Brain microvascular endothelial cell (primary cell): ENCODE measurements around the gene C5orf47.
A peak's percentile ranks its signal among the peaks of the same experiment; 100 is the strongest.

ENCODE experiments used
- DNase-seq: peaks from one replicate; pipeline ENCODE4 v3.0.0-alpha.2; 2020
- H3K27ac ChIP-seq: fragments of 250-450 bp; sonication (Bioruptor Pico); 2 replicates; pipeline ENCODE4 v1.5.1; 2020; ENCODE audit warnings: mild to moderate bottlenecking, moderate library complexity
- H3K27me3 ChIP-seq: fragments of 250-450 bp; sonication (Bioruptor Pico); replicated peaks from 2 replicates; pipeline ENCODE4 v1.5.1; 2020; ENCODE audit warnings: mild to moderate bottlenecking
- H3K36me3 ChIP-seq: fragments of 250-450 bp; sonication (Bioruptor Pico); replicated peaks from 2 replicates; pipeline ENCODE4 v1.5.1; 2020; ENCODE audit warnings: mild to moderate bottlenecking
- H3K4me3 ChIP-seq: 2 replicates; pipeline ENCODE4 v1.5.1; 2011; ENCODE audit warnings: low read depth, mild to moderate bottlenecking, control low read depth, low read length, moderate library complexity
- CTCF ChIP-seq: IDR thresholded peaks from 2 replicates; pipeline ENCODE4 v1.5.1; 2011; ENCODE audit warnings: low read depth, mild to moderate bottlenecking, moderate library complexity, low read length, control low read depth, inconsistent platforms; ENCODE audit errors: missing control alignments
- in situ Hi-C: cut with HindIII; loops from 2 replicates; pipeline ENCODE4 v1.10.0; 2017; ENCODE audit warnings: low sequenced_read_pairs, low pct_ligation_motif_present

C5orf47 gene

GRCh38 chr5:173945160-173945559 lies 43.8 kb upstream of the C5orf47 start:
- DNase-seq = no peak
- H3K4me3 ChIP-seq = no peak overlapping the region
- in situ Hi-C loops = loop anchor here (25.0 kb wide), 1 partner anchor 308 kb away; no protein-coding TSS in a partner anchor
- no peaks in the 10 kb centered on the region for H3K27me3 ChIP-seq
- H3K27ac ChIP-seq = no peak overlapping the region
- TF ChIP-seq CTCF = no peak
- peaks cover 26% of the 10 kb centered on the region for H3K36me3 ChIP-seq

GRCh38 chr5:173946323-173946722 lies 42.6 kb upstream of the C5orf47 start:
- in situ Hi-C loops = loop anchor here (25.0 kb wide), 1 partner anchor 309 kb away; no protein-coding TSS in a partner anchor

GRCh38 chr5:173950829-173951228 lies 38.1 kb upstream of the C5orf47 start:
- in situ Hi-C loops = no loop called here

More at GRCh38 chr5:173946323-173946722, 42.6 kb upstream of the C5orf47 start:
- H3K4me3 ChIP-seq = no peak overlapping the region
- H3K27ac ChIP-seq = no peak overlapping the region
- peaks cover 34% of the 10 kb centered on the region for H3K36me3 ChIP-seq
- no peak for DNase-seq
- no peaks in the 10 kb centered on the region for H3K27me3 ChIP-seq
- no peak for TF ChIP-seq CTCF

GRCh38 chr5:173953528-173954090 lies 35.4 kb upstream of the C5orf47 start:
- peaks cover 50% of the 10 kb centered on the region for H3K36me3 ChIP-seq
- H3K27ac ChIP-seq = no peak overlapping the region
- no peaks in the 10 kb centered on the region for H3K27me3 ChIP-seq
- in situ Hi-C loops = no loop called here
- DNase-seq = peak; percentile 27
- TF ChIP-seq CTCF = no peak
- no peak overlapping the region for H3K4me3 ChIP-seq

More at GRCh38 chr5:173950829-173951228, 38.1 kb upstream of the C5orf47 start:
- TF ChIP-seq CTCF = no peak
- no peaks in the 10 kb centered on the region for H3K27me3 ChIP-seq
- no peak overlapping the region for H3K27ac ChIP-seq
- no peak overlapping the region for H3K4me3 ChIP-seq
- peaks cover 62% of the 10 kb centered on the region for H3K36me3 ChIP-seq
- DNase-seq = no peak

GRCh38 chr5:173954671-173955521 lies 34.1 kb upstream of the C5orf47 start:
- Histone ChIP-seq H3K27me3 (no peaks in the 10 kb centered on the region), H3K4me3 (no peak overlapping the region), H3K27ac (no peak overlapping the region), H3K36me3 (peaks cover 49% of the 10 kb centered on the region)
- TF ChIP-seq CTCF = no peak
- in situ Hi-C loops = no loop called here
- peak; percentile 21 for DNase-seq
